GM19025 (cell line): Measurements from ENCODE around the gene LAD1.

ENCODE experiments used
- ATAC-seq: cut with Tn5 transposase; IDR thresholded peaks from one replicate; pipeline ENCODE4 v1.9.1; 2021; ENCODE audit warnings: mild to moderate bottlenecking, low read depth, moderate library complexity; ENCODE audit not compliant: unreplicated experiment

The LAD1 gene

GRCh38 chr1:201370500-201370899 lies 28.6 kb downstream of the LAD1 start:
- no peak for ATAC-seq

GRCh38 chr1:201369209-201369608 lies 29.9 kb downstream of the LAD1 start:
- no peak for ATAC-seq

GRCh38 chr1:201366696-201367095 lies 32.4 kb downstream of the LAD1 start:
- ATAC-seq = no peak

- no peak for ATAC-seq
Measured at GRCh38 chr1:201365251-201365650, 33.9 kb downstream of the LAD1 start.

DNA sequence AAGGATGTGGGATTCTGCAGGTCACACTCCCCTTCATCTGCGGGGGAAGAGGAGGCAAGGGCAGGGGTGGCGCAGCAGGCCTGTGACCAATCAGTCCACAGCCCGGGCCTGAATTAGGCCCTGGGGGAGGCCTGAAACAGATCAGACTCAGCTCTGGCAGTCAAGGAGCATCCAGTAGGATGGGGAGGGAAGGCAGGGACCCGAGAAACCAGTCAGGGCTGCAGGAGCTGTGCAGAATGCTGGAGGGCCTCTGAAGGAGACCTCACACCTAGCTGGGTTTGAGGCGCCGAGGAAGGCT lies 34.4 kb downstream of the LAD1 start:
- ATAC-seq = no peak

DNA sequence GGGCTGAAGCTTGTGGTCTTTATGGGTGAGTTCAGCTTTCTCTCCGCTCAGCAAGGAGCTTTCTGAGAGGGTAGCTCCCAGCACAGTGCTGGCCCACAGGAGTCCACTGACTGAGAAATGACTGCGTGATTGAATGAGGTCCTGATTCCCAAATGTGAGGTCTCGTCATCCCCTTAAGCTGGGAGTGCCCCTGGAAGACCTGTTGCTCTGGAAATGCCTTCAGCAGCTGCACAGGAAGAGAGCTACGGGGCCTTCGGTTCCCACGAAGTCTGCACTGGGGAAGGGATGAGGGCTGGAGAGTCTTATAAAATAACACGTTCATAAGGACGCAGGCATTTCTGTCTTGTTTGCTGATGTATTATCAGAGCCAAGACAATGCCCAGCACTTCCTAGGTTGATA lies 35.7 kb downstream of the LAD1 start:
- no peak for ATAC-seq

DNA sequence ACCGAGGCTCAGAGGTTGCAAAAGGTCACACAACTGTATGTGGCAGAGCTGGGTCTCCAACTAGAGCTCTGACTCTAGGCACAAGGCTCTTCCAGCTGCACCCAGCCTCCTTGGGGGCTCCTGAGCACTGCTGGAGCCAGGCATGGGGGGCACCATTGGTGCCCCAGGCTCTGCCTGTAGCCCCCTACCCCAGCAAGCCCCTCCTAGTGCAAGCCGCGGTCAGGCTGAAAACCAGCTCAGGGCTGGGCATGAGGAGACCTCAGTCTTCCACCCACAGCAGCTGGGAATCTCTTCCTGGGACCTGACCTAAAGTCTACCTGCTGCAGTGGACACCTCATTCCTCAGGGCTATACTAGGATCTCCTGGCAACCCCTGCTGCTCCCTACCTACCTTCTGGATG lies 36.2 kb downstream of the LAD1 start:
- no peak for ATAC-seq

DNA sequence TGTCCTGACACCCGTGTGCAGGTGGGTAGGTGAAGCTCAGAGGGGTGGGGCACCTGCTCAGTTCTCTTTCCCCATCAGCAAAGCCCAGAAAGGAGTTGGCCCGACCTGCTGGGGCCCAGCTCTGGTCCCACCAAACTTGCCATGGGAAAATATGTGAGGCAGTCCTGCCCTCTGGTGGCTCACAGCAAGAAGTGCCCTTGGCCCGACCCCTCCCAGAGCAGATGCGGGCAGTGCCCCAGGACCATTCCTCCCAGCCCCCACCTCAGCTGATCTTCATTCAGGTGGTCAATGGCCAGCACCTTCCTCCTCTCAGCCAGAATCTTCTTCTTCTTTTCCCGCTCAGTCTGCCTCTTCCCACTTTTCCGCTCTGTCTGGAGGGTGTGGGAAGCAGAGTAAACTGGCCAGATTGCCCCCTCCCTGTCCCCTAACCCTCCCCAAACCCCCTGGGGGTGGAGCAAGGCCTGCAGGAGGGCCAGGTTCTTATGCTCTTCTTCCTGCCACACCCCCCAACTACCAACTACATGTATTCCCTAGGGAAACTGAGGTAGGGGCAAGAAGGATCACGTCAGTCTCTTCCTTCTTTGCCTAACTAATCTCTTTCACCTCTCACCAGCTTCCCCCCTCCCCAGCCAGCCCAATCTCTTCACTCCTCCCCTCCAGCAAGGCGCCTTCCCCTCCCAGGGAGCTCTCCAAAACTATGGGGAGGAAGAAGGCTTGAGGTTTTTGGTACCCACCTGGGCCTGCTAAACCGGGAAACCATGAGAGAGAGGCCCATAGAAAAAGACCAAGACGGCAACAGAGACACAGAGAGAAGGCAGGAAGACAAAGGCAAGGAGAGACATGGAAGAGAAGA lies 37.2 kb downstream of the LAD1 start:
- ATAC-seq = no peak

DNA sequence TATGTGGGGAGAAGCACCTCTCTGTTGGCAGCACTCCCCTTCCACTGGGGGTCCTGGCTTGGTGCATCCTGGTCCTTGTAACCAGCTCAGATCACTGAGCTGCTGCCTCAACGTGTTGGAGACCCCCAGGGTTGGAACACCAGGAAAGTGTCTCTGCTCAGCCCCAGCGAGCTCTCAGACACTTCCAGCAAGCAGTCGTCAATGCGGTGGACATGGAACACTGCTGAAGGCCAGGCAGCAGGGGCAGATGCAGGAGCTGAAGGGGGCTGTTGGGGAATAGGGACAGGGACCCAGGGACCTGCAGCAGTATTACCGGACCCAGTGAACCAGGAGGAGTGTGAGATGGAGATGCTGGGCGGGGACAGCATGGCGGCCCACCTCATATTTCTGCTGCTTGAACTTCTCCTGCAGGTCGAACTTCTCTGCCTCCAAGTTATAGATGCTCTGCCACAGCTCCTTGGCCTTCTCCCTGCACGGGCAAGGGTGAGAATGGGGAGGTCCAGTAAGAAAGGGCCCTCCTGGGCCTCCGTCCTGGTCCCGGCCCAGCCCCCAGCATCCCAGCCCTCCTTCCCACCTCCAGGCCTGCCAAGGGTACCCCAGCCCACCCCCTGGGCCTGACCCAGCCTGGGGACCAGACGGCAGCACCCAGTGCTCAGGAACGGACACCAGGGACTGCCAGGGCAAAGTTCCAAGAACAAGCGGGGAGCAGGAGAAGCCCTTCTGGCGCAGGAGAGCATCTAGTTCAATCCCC lies 38.0 kb downstream of the LAD1 start:
- ATAC-seq = no peak

DNA sequence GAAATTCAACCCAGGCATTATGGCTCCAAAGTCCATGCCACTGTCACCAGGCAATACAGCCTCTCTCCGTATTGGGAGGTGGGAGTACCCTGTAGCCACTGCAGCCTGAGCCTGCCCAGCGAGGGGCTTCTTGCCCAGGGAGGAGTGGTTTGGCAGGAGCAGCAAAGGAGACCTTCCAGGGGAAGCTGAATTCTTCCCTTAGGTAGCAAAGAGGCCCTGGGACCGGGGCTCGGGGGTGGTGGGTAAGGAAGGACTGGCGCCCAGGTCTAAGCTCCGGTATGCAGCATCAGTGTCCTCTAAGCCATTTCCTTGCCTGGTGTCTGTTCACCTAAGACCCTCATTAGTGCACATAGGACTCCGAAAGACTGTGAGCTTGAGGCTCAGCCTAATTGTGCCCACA lies 38.6 kb downstream of the LAD1 start:
- no peak for ATAC-seq

- ATAC-seq = no peak
Measured at GRCh38 chr1:201359873-201360210, 39.3 kb downstream of the LAD1 start.

GRCh38 chr1:201359031-201359872 lies 39.9 kb downstream of the LAD1 start:
- no peak for ATAC-seq

DNA sequence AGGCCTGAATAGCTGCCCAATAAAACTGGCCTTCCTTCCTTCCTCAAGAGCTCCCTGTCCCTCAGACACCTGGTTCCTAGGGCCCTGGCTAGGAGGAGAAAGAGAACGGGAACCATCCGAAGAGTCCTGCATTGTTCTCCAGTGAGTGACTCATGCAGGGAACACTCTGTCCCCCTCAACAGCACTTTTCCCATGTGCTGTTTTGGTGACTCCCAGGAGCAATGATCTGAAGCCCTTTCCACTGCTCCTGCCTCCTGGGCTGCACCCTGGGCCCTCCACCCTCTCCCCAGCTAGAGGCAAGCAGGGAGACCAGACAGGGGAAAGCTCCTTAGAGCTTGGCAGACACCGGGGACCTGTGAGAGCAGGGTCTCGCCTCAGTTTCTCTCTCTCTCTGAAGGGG lies 40.5 kb downstream of the LAD1 start:
- no peak for ATAC-seq

- ATAC-seq = no peak
Measured at GRCh38 chr1:201357636-201358348, 41.3 kb downstream of the LAD1 start.

GRCh38 chr1:201357211-201357610 lies 41.9 kb downstream of the LAD1 start:
- no peak for ATAC-seq

- no peak for ATAC-seq
Measured at GRCh38 chr1:201356701-201357100, 42.4 kb downstream of the LAD1 start.

- ATAC-seq = no peak
Measured at GRCh38 chr1:201356236-201356635, 42.9 kb downstream of the LAD1 start.

DNA sequence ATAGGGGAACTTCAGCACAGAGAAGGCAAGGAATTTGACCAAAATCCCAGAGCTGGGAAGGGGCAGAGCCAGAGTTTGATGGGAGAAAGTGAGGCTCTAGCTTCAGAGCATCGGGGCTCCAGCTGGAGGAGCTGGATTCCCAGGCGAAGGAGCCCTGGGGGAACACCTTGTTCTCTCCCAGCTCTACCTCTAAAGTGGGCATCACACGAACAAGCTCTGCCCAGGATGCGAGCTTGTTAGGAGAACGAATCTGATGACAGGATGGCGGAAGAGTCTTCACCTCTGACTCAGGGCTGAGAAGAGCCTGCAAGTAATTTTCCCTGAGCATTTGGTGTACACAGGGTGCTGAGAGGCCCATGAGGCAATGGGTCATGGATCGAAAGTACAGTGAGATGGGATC lies 43.7 kb downstream of the LAD1 start:
- no peak for ATAC-seq

DNA sequence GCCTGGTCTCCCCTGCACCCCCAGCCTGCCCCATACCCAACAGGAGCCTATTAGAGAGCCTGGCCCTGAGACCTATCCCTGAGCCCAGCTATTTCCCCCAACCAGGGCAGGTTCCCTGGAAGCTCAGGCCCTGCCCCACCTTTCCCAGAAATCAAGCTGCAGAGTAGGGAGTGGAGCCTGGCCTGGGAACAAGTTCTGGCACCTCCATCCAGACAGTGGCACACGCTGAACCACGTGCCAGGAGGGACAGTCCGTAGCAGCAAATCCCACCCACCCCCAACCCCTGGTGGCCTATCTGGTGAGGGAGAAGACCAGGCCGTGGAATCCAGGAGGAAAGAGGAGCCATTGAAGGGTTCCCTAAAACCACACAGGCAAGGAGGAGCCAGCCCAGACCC lies 44.2 kb downstream of the LAD1 start:
- ATAC-seq = no peak

DNA sequence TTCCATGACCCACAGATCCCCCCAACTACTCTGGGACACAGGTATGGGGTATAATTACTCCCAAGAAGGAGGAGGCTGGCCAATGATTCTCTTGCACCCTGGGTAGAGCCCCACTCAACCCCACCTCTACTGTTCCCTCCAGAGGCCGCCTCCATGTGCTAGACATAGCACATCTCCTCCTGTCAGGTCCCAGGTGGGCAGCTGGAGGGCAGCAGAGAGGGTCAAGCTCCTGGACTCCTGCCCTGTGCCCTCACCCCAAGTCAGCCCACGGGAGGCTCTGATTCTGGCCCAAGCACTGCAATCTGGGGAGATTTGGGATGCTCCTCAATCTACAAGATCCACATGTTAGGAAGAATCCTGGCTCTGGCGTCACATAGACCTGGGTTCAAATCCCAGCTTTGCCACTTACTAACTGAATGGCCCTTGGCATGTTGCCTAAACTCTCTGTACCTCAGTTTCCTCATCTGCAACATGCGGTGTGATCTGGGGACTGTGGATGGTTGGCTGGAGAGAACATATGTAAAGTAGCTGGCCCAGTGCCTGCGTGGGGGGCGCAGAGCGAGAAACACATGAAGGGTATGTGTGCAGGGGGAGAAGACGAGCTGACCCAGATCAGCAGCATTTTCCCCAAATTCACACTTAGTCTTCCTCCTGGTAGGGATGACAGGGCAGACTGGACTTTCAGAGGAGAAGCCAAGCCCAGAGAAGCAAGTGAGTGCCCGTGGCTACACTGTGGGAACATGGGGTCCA lies 44.8 kb downstream of the LAD1 start:
- ATAC-seq = no peak
